NCI-H2081 treated with DMSO at 0.1 percent for 48 hours (cell line): ENCODE measurements around the gene EGLN2.
"Not testable (repeated sequence)": the region's sequence is repeated elsewhere in the genome, so short reads cannot be mapped to it uniquely, and the experiment has no call there.

ENCODE experiments used
- DNase-seq: peaks from one replicate; lab custom pipeline; 2025; lab: John Stamatoyannopoulos, UW

The EGLN2 gene

GRCh38 chr19:40776932-40777644 is 21.9 kb upstream of the EGLN2 start:
- peak; percentile 87 for DNase-seq

- no peak for DNase-seq
These were observed 21.4 kb upstream of the EGLN2 start for GRCh38 chr19:40777645-40777936.

GRCh38 chr19:40777937-40778705 is 20.9 kb upstream of the EGLN2 start, which contains the start of gene RAB4B:
Gene RAB4B (plus strand): TSS chr19:40778247. CDS start chr19:40778376, 129 bp downstream.
- DNase-seq, result peak; percentile 94

GRCh38 chr19:40778706-40779284 is 20.2 kb upstream of the EGLN2 start:
- no peak for DNase-seq

GRCh38 chr19:40780582-40780981 is 18.4 kb upstream of the EGLN2 start:
- no peak for DNase-seq

GRCh38 chr19:40781140-40781539 is 17.9 kb upstream of the EGLN2 start:
- no peak for DNase-seq

- no peak for DNase-seq
These were observed 15.3 kb upstream of the EGLN2 start for GRCh38 chr19:40783711-40784110.

GRCh38 chr19:40784146-40784545 is 14.8 kb upstream of the EGLN2 start:
- DNase-seq, result not testable (repeated sequence)

- DNase-seq, result no peak
These were observed 13.5 kb upstream of the EGLN2 start for GRCh38 chr19:40785526-40785925.

- no peak for DNase-seq
These were observed 12.6 kb upstream of the EGLN2 start for GRCh38 chr19:40786060-40787037.

GRCh38 chr19:40791349-40791748 is 7.6 kb upstream of the EGLN2 start:
- DNase-seq, result no peak

GRCh38 chr19:40791996-40792395 is 7.0 kb upstream of the EGLN2 start:
- no peak for DNase-seq

- no peak for DNase-seq
These were observed 1.6 kb upstream of the EGLN2 start for GRCh38 chr19:40797166-40797962.

- no peak for DNase-seq
These were observed 868 bp upstream of the EGLN2 start for GRCh38 chr19:40797963-40798682.

- DNase-seq, result no peak
These were observed 757 bp downstream of the EGLN2 start for GRCh38 chr19:40799558-40800338.

GRCh38 chr19:40800339-40800996 is 1.5 kb downstream of the EGLN2 start:
- DNase-seq, result no peak

GRCh38 chr19:40800997-40801377 is 2.0 kb downstream of the EGLN2 start:
- DNase-seq, result no peak

GRCh38 chr19:40801426-40802299 is 2.7 kb downstream of the EGLN2 start:
- no peak for DNase-seq
